WTC11 (cell line): ENCODE measurements around the gene AFF2. TPM values are rescaled to one million over a fixed set of nuclear protein-coding genes. Genes with fewer than 3 reads are reported as not detected.

ENCODE experiments used
- ATAC-seq: fragments of 200-7000 bp; cut with Tn5 transposase; 2 replicates; pipeline ENCODE4 v1.10.0; 2021; ENCODE audit warnings: mild to moderate bottlenecking, moderate library complexity
- CTCF ChIA-PET: fragments of 300-600 bp; sonication (Branson Sonifier 250); formaldehyde crosslinking; loops from one replicate; lab custom pipeline; 2021; ENCODE audit warnings: antibody characterized with exemption; lab: Charles Lee
- POLR2A ChIA-PET: fragments of 350-600 bp; sonication (Branson Sonifier 250); formaldehyde crosslinking; loops from one replicate; lab custom pipeline; 2021; ENCODE audit warnings: antibody characterized with exemption; lab: Charles Lee
- DNase-seq: peaks from one replicate; pipeline ENCODE4 v3.0.0; 2021; ENCODE audit warnings: low spot score
- H3K27ac Mint-ChIP-seq: 2 replicates; pipeline ENCODE4 v1.8.0; 2021; ENCODE audit warnings: mixed read lengths
- H3K27me3 Mint-ChIP-seq: 2 replicates; pipeline ENCODE4 v1.8.0; 2021; ENCODE audit warnings: low read depth, mild to moderate bottlenecking, moderate library complexity, mixed read lengths
- H3K36me3 Mint-ChIP-seq: 2 replicates; pipeline ENCODE4 v1.8.0; 2021; ENCODE audit warnings: mixed read lengths
- H3K4me1 Mint-ChIP-seq: 2 replicates; pipeline ENCODE4 v1.8.0; 2022; ENCODE audit warnings: mixed read lengths
- H3K4me3 Mint-ChIP-seq: 2 replicates; pipeline ENCODE4 v1.8.0; 2021; ENCODE audit warnings: mild to moderate bottlenecking, moderate library complexity, mixed read lengths
- H3K9me3 Mint-ChIP-seq: 2 replicates; pipeline ENCODE4 v1.8.0; 2021; ENCODE audit warnings: mixed read lengths
- CBFB ChIP-seq: sonication (generic); formaldehyde crosslinking; IDR thresholded peaks from 2 replicates; pipeline ENCODE4 v1.8.1; 2022; ENCODE audit warnings: mild to moderate bottlenecking, low read depth, missing genetic modification reagents
- CTCF ChIP-seq: fragments of 200-600 bp; IDR thresholded peaks from 2 replicates; pipeline ENCODE4 v1.8.0; 2022; ENCODE audit warnings: antibody characterized with exemption
- E2F4 ChIP-seq: sonication (generic); formaldehyde crosslinking; IDR thresholded peaks from 2 replicates; pipeline ENCODE4 v1.8.1; 2022; ENCODE audit warnings: low read depth, mild to moderate bottlenecking, moderate library complexity, missing genetic modification reagents, borderline replicate concordance
- EMX1 ChIP-seq: fragments of 250-450 bp; sonication (Bioruptor Pico); IDR thresholded peaks from 2 replicates; pipeline ENCODE4 v1.8.0; 2021; ENCODE audit warnings: mild to moderate bottlenecking
- ESRRA ChIP-seq: sonication (generic); formaldehyde crosslinking; IDR thresholded peaks from 2 replicates; pipeline ENCODE4 v1.8.1; 2022; ENCODE audit warnings: mild to moderate bottlenecking, missing genetic modification reagents, borderline replicate concordance
- GTF2I ChIP-seq: fragments of 250-450 bp; sonication (Bioruptor Pico); conservative IDR thresholded peaks from 2 replicates; pipeline ENCODE4 v1.4.0; 2021; ENCODE audit warnings: mild to moderate bottlenecking
- HMGXB4 ChIP-seq: sonication (generic); formaldehyde crosslinking; IDR thresholded peaks from 2 replicates; pipeline ENCODE4 v1.8.1; 2023; ENCODE audit warnings: mild to moderate bottlenecking, moderate library complexity, missing genetic modification reagents
- MAX ChIP-seq: sonication (generic); formaldehyde crosslinking; IDR thresholded peaks from 2 replicates; pipeline ENCODE4 v1.8.0; 2022; ENCODE audit warnings: mild to moderate bottlenecking, missing genetic modification reagents
- NFE2L1 ChIP-seq: sonication (generic); formaldehyde crosslinking; IDR thresholded peaks from 2 replicates; pipeline ENCODE4 v1.8.1; 2023; ENCODE audit warnings: missing genetic modification reagents
- NR3C1 ChIP-seq: sonication (generic); formaldehyde crosslinking; conservative IDR thresholded peaks from 2 replicates; pipeline ENCODE4 v1.8.1; 2023; ENCODE audit warnings: low read depth, mild to moderate bottlenecking, missing genetic modification reagents
- PRDM15 ChIP-seq: sonication (generic); formaldehyde crosslinking; IDR thresholded peaks from 2 replicates; pipeline ENCODE4 v1.8.0; 2022; ENCODE audit warnings: missing genetic modification reagents
- ZMAT4 ChIP-seq: fragments of 250-450 bp; sonication (Bioruptor Pico); IDR thresholded peaks from 2 replicates; pipeline ENCODE4 v1.9.0; 2021; ENCODE audit warnings: mild to moderate bottlenecking
- ZNF281 ChIP-seq: sonication (generic); formaldehyde crosslinking; IDR thresholded peaks from 2 replicates; pipeline ENCODE4 v1.8.0; 2023; ENCODE audit warnings: mild to moderate bottlenecking, missing genetic modification reagents
- ZNF317 ChIP-seq: sonication (generic); formaldehyde crosslinking; IDR thresholded peaks from 2 replicates; pipeline ENCODE4 v1.8.1; 2023; ENCODE audit warnings: low read depth, mild to moderate bottlenecking, moderate library complexity, missing genetic modification reagents, borderline replicate concordance
- ZNF396 ChIP-seq: fragments of 250-450 bp; sonication (Bioruptor Pico); IDR thresholded peaks from 2 replicates; pipeline ENCODE4 v1.8.0; 2021; ENCODE audit warnings: mild to moderate bottlenecking, moderate library complexity, borderline replicate concordance
- ZNF425 ChIP-seq: fragments of 250-450 bp; sonication (Bioruptor Pico); conservative IDR thresholded peaks from 2 replicates; pipeline ENCODE4 v1.9.0; 2021; ENCODE audit warnings: mild to moderate bottlenecking
- total RNA-seq: library from RNA; stranded (reverse); gene quantifications from 3 replicates; pipeline ENCODE4 v1.2.3, GENCODE V29; 2021

Gene AFF2
- total RNA-seq, 1 experiment from 2014 or later: 7.6 TPM

GRCh38 chrX:148902581-148902980 is 402.2 kb downstream of the AFF2 start (continued):
- TF ChIP-seq ZNF281 (CRISPR knock-in tag) (no peak), ZMAT4 (CRISPR knock-in tag) (no peak), E2F4 (CRISPR knock-in tag) (no peak), ZNF425 (no peak), MAX (CRISPR knock-in tag) (no peak)

GRCh38 chrX:148903176-148903575 is 402.8 kb downstream of the AFF2 start:
- Mint-ChIP-seq H3K27ac (no peak overlapping the region), H3K9me3 (peaks cover 14% of the 10 kb centered on the region)
- CTCF ChIA-PET: no interaction called here

GRCh38 chrX:148904421-148905111 is 404.1 kb downstream of the AFF2 start:
- ChIA-PET CTCF (no interaction called here), POLR2A (no interaction called here)
- H3K27ac Mint-ChIP-seq: no peak overlapping the region
- H3K4me1 Mint-ChIP-seq: peaks cover 8% of the 10 kb centered on the region
- H3K27me3 Mint-ChIP-seq: peaks cover 2% of the 10 kb centered on the region; the same call in 1 of the 2 replicates
- ATAC-seq: no peak
- peaks cover 18% of the 10 kb centered on the region for H3K9me3 Mint-ChIP-seq
- no peak overlapping the region for H3K4me3 Mint-ChIP-seq
- H3K36me3 Mint-ChIP-seq: peaks cover 24% of the 10 kb centered on the region
- DNase-seq: no peak
- TF ChIP-seq ZNF396 (no peak), CBFB (no peak), HMGXB4 (CRISPR knock-in tag) (no peak), PRDM15 (CRISPR knock-in tag) (no peak), ESRRA (no peak), NFE2L1 (CRISPR knock-in tag) (no peak), CTCF (no peak), ZNF317 (no peak), GTF2I (CRISPR knock-in tag) (no peak), EMX1 (CRISPR knock-in tag) (no peak), NR3C1 (CRISPR knock-in tag) (no peak)

More at GRCh38 chrX:148903176-148903575, 402.8 kb downstream of the AFF2 start:
- no peak for DNase-seq
- POLR2A ChIA-PET: no interaction called here
- Mint-ChIP-seq H3K4me1 (peaks cover 10% of the 10 kb centered on the region), H3K4me3 (no peak overlapping the region), H3K27me3 (peaks cover 2% of the 10 kb centered on the region; the same call in 1 of the 2 replicates), H3K36me3 (peaks cover 19% of the 10 kb centered on the region)
- ATAC-seq: no peak
- no peak for TF ChIP-seq NFE2L1 (CRISPR knock-in tag)
